SHP77 treated with DMSO at 0.1 percent for 48 hours (cell line): ENCODE results near the gene ZNF512B.
"Not testable (repeated sequence)": the region's sequence is repeated elsewhere in the genome, so short reads cannot be mapped to it uniquely, and the experiment has no call there.

Source experiments
- DNase-seq: peaks from one replicate; lab custom pipeline; 2025; lab: John Stamatoyannopoulos, UW

The ZNF512B gene

DNA sequence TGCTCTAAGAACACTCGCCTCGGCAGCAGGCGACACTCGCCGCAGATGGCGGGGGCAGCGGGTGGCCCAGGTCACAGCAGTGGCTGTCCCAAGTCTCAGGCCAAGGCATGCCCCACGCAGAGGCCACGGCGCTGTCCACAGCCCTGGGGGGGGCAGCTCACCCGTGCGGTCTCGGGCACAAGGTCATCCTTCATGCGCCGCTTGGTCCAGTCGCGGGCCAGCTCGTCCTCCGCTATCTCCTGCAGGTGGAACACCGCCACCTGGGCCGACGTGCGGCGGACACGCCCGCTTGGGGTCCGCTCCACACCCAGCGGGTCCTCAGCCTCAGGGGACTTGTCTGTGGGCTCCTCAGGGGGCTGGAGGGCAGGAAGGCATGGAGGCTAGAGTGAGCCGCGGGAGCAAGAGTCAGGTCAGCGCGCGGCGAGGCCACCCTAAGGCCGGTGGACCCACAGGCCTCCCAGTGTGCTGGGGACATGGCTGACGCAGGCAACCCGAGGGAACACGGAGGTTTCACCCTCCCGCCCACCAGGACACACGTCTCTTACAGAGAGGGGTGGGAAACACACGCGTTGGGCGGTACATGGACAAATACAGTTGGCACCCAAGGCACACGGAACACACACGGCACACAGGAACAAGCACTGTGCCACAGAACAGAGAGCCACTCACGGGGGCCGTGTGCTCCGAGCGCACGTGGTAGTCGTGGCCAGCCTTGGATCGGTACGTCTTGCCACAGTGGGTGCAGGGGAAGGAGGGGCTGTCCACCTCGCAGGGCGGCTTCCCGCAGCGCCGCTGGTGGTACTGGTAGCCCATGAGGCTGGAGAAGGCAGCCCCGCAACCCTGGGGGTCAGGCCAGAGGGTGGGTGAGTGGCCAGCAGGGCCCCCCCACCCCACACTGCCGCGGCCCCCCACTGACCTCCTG, 7.0 kb downstream of the ZNF512B start:
- no peak for DNase-seq

- no peak for DNase-seq
Measured at GRCh38 chr20:63961664-63962425, 7.9 kb downstream of the ZNF512B start.

DNA sequence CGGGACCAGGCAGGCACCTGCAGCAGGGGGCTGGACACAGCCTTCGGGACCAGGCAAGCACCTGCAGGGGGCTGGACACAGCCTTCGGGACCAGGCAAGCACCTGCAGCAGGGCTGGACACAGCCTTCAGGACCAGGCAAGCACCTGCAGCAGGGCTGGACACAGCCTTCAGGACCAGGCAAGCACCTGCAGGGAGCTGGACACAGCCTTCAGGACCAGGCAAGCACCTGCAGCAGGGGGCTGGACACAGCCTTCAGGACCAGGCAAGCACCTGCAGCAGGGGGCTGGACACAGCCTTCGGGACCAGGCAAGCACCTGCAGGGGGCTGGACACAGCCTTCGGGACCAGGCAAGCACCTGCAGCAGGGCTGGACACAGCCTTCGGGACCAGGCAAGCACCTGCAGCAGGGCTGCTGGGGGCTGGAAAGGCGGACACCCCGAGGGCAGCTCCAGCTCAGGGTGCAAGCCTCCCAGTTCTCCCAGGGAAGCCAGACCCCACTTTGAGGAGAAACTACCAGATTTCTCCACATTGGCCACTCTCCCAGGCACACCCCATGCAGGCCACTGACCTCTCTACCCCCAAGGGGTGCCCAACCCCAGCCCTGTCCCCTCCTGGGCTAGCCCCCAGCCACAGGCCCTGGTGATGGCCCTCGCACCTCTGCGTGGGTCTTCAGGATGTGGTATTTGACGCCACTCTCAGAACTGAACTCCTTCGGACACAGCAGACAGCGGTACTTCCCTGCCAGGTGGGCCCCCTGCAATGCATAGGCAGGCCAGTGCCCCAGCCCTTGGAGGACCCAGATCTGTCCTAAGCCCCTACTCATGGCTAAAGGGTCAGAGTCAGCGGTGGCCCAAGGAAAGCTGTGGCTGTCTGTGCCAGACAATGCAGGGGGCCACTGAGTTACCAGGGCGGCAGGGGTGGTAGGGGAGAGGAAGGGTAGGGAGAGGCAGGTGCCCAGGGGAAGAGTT, 8.8 kb downstream of the ZNF512B start:
- not testable (repeated sequence) for DNase-seq

GRCh38 chr20:63959699-63960075, 10.0 kb downstream of the ZNF512B start:
- no peak for DNase-seq

DNA sequence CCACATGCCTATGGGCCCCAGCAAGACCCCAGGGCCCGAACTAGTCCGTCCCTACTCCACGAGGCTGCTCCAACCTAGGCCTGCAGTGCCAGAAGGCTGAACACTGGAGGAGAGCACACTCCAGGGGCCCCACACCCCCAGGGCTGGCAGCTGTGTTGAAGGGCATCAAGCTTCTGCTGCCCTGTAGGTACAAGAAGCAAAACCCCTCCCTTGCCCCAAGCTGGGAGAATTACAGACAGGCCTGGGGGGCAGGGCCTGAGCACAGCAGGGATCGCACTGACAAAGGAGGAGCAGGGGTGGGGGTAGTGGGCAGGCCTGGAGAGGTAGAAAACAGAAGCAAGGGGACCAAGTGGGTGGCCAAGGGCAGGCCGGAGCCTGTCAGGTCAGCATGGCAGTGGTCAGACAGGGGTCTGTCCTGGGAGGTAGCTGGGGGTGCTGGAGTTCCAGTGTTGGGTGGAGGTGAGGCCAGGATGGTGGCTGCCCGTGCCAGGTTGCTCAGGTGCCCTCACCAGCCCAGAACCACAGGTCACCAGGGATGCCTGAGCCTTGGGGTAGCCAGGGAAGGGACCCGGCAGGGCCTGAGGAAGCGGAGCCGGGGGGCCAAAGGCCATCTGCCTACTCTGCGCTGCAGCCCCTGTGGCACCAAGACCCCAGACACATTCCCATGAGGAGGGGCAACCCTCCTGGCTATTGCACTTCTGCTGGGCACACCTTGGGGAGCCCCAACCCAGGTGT, 10.6 kb downstream of the ZNF512B start:
- DNase-seq: no peak

DNA sequence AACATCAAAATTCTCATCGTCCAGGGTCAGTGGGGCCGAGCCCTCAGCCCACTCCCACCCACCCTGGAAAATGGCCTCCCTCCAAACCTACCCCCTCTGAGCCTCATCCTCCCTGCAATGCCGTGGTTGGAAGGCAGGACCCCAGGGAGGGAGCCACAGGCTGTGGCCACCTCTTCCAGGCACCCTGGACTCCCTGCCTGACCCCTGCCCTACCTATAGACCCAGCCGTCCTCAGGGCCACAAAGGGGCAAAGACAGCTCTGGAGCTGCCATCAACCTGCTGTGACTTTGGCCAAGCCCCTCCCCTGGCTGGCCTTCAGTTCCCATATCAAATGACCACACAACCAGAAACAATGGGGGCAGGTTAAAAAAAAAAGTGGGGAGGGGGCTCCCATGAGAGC, 11.3 kb downstream of the ZNF512B start:
- DNase-seq: no peak

DNA sequence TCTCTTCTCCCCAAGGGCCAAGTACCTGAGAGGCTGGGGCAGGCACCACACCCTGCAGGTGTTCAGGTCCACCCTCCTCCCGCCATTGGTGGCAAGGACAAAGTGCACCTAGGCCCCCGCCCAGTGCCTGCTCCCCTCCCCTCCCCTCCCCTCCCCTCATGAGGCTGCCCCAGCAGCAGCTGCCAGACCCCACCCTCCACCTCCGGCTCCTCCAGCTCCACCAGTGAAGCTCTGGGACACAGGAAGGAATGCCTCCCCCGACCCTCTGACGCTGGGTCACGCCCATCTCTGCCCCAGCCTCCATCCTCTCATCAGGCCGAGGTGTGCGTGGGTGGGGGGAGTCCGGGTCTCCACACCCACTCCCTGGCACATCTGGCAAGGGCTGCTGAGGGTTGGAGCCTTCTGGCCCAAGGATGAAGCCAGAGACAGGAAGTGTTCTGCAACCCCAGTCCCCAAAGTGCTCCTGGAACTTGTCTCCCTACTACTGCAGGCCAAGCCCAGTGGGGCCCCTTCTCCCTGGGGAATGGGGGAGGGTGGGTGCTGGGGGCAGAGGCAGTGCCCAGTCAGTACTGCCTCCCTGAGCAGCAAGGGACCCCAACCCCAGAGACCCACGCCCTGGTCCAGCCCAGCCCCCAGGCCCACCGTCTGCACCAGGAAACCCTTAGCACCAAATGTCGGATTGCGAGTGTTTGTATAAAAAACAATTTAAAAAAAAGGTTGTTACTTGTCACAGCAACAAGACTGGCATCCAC, 11.9 kb downstream of the ZNF512B start:
- peak; percentile 79 for DNase-seq

DNA sequence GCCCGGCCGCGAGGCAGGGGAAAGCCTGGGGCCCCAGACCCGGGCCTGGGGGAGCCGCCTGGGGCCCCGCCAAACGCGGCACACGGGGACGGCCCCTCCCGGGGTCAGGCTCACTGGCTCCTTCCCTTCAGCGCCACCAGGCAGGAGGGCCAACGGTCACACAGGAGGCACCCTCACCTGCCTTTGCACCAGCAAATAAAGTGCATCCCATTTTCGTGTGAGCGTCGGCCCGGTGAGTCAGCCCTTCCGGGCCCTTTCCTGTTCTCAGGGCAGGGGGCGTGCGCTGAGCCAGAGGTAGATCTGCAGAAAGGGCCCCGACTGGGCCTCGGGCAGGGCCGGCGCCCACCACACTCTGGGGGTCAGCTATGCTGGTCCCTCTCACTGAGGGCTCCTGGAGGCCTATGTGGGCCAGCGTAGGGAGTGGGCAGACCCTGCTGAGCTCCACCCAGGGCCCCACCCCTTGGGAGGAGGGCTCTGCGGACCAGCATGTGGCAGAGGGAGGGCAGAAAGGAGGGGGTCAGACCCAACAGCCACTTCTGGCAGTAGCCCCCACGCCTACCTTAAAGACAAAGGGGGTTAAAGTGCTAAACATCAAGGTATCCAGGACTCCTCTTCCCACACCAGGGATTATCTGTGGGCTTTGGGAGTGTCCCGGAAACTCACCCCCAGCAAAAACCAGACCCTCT, 12.6 kb downstream of the ZNF512B start:
- DNase-seq: peak; percentile 82

GRCh38 chr20:63956664-63957003, 13.1 kb downstream of the ZNF512B start:
- DNase-seq: no peak

- DNase-seq: peak; percentile 82
Measured at GRCh38 chr20:63955827-63956663, 13.7 kb downstream of the ZNF512B start, which contains the start of gene UCKL1. Gene UCKL1 (minus strand): TSS chr20:63956416. CDS start chr20:63956372, 44 bp downstream.

GRCh38 chr20:63955281-63955826, 14.4 kb downstream of the ZNF512B start:
- DNase-seq: no peak

GRCh38 chr20:63953764-63954429, 15.8 kb downstream of the ZNF512B start:
- no peak for DNase-seq

- no peak for DNase-seq
Measured at GRCh38 chr20:63952769-63953168, 17.0 kb downstream of the ZNF512B start.

- no peak for DNase-seq
Measured at GRCh38 chr20:63952210-63952535, 17.6 kb downstream of the ZNF512B start.

DNA sequence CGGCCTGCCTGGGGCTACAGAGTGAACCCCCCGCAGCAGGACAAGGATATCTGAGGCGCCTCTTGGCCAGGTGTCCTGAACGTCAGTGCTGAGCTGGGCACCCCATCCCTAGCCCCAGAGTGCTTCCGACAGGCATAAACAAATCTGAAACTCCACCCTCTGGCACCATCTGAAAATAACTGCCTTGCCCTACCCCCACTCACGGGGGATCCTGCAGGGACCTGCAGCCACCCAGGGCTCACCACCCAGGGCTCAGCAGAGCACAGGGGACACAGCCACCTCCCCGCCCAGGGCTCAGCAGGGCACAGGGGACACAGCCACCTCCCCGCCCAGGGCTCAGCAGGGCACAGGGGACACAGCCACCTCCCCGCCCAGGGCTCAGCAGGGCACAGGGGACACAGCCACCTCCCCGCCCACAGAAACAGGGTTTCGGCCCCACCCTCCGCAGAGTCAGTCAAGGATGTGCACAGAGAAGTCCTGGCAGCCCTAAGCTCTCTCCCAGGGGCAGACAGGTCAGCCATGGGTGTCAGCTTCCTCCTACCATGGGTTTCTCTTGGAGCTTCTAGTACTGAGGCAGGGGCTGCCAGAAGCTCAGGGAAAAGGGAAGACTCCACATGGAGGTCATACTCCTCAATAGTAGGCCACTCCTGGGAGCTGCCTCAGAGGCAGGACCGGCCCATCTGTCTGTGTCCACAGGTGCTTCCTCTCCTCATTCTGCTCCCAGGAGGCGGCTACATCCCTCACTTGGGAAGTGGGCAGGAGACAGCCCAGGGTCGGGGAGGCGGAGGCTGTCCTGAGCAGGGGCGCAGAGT, 18.1 kb downstream of the ZNF512B start:
- no peak for DNase-seq

DNA sequence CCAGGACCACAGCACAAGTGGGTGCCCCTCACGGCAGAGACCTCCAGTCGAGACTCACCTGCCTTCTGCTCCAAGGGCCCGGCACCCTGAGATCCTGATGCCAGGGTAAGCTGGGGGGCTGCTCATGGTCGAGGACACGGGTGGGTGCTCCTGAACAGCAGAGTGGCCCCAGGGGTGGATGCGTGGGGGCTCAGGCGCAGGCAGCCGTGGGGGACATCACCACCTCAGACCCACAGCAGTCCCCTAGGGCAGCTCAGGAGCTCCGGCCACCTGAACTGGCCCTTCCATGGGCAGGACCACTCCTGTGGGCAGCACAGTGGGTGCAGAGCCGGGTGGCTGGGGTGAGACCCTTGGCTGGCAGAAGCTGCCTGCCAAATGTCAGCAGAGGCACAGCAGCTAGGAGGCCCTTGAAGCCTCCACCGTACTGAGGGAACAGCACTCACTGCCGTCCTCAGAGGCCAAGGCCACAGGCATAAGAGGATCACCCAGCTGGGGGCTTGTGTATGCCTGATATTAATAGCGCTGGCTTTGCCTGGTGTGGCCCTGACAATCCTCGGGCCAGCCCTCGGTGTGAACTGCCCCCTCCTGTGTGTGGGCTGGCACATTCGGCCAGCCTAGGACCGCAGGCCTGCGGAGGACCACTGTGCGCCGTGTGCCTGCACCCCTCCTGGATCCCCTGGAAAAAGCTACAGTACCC, 18.9 kb downstream of the ZNF512B start:
- DNase-seq: no peak
